GM10266 (cell line): Measurements from ENCODE around the gene ZNF264.

Source experiments
- DNase-seq: peaks from one replicate; pipeline ENCODE4 v3.0.0; 2012; ENCODE audit errors: extremely low spot score
- CTCF ChIP-seq: IDR thresholded peaks from 2 replicates; pipeline ENCODE4 v1.5.1; 2012; ENCODE audit warnings: mild to moderate bottlenecking, low read depth; ENCODE audit not compliant: control insufficient read depth, insufficient read depth; ENCODE audit errors: missing control alignments

The ZNF264 gene

GRCh38 chr19:57227502-57227901, 36.2 kb downstream of the ZNF264 start:
- DNase-seq, result no peak
- no peak for TF ChIP-seq CTCF

- DNase-seq, result no peak
- no peak for TF ChIP-seq CTCF
These were observed 40.4 kb downstream of the ZNF264 start for GRCh38 chr19:57231686-57232085.

GRCh38 chr19:57233207-57233606, 41.9 kb downstream of the ZNF264 start:
- no peak for DNase-seq
- TF ChIP-seq CTCF, result no peak

- TF ChIP-seq CTCF, result no peak
- DNase-seq, result no peak
These were observed 48.6 kb downstream of the ZNF264 start for GRCh38 chr19:57239982-57240310.

GRCh38 chr19:57240311-57241090, 49.2 kb downstream of the ZNF264 start, which contains the start of gene ZNF805:
ZNF805 (plus strand) TSS chr19:57240632; CDS start chr19:57240892, 260 bp downstream.
- no peak for TF ChIP-seq CTCF
- peak; percentile 95 for DNase-seq

- no peak for DNase-seq
- no peak for TF ChIP-seq CTCF
These were observed 49.9 kb downstream of the ZNF264 start for GRCh38 chr19:57241176-57241575.

GRCh38 chr19:57242821-57243220, 51.5 kb downstream of the ZNF264 start:
- no peak for TF ChIP-seq CTCF
- DNase-seq, result no peak
